NCI-H1694 treated with DMSO at 0.1 percent for 48 hours (cell line): ENCODE results near the gene AIRE.
"Not testable (repeated sequence)": the region's sequence is repeated elsewhere in the genome, so short reads cannot be mapped to it uniquely, and the experiment has no call there.

Source experiments
- DNase-seq: peaks from one replicate; lab custom pipeline; 2025; lab: John Stamatoyannopoulos, UW

AIRE gene

GRCh38 chr21:44291936-44292811 is 6.5 kb downstream of the AIRE start:
- DNase-seq: no peak

DNA sequence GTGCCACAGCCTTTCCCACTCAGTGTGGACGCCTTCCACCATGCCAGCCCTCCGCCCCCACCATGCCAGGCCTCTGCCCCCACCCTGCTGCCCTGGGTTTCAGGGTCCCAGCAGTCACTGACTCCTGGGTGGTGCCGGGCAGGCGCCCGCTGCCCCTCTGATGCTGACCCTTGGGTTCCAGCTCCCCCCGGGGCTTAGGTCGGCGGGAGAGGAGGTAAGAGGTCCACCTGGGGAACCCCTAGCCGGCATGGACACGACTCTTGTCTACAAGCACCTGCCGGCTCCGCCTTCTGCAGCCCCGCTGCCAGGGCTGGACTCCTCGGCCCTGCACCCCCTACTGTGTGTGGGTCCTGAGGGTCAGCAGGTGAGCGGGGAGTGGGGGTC is 7.1 kb downstream of the AIRE start:
- no peak for DNase-seq

- no peak for DNase-seq
Measured at GRCh38 chr21:44293551-44294231, 8.0 kb downstream of the AIRE start.

DNA sequence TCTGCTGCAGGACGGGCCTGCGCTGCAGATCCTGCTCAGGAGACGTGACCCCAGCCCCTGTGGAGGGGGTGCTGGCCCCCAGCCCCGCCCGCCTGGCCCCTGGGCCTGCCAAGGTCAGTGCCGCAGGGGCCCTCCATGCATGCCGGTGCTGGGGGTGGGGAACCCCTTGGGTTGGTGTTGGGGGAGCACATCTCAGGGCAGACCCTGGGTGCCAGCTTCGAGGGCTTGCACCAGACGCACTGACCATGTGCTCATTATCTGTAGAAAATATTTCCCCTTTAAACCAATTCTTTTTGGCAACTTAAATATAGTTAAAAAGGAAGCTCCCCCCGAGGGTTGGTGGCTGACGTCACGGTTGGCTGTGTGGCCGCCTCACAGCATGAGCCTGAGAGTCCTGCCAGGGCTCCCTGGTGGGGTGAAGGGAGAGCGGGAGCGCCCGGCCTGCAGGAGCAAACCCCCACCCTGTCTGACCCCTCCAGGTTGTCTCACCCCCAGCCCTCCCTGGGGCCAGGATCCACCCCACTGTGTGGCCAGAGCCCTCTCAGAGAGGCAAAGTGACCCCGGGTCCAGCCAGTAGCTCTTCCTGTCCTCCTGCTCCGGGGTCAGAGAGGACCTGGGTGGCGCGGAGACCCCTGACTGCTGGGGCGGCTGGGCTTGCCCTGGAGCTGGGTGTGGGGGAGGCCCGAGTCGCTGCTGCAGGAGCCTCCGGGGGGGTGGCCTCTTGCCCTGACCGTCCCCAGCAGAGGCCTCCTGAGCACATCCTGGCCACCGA is 8.9 kb downstream of the AIRE start:
- no peak for DNase-seq

- no peak for DNase-seq
Measured at GRCh38 chr21:44295163-44295573, 9.5 kb downstream of the AIRE start.

GRCh38 chr21:44295646-44296045 is 10.0 kb downstream of the AIRE start:
- DNase-seq: no peak

DNA sequence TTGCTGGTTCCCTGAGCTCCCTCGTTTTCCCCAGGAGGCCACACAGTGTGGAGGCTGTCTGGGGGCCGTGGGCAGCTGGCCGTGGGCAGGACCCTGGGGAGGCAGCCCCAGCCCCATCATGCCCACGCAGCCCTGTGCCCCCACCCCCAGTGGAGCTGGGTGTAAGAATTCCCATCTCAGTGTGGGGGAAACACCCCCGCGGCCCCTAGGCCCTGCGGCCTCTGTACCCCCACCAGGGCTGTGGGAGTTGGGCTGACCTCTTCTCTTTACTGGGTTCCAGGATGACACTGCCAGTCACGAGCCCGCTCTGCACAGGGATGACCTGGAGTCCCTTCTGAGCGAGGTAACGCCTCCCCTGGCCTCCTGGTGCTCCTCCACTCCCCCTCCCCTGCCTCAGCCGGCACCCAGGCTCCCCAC is 10.4 kb downstream of the AIRE start:
- DNase-seq: no peak

DNA sequence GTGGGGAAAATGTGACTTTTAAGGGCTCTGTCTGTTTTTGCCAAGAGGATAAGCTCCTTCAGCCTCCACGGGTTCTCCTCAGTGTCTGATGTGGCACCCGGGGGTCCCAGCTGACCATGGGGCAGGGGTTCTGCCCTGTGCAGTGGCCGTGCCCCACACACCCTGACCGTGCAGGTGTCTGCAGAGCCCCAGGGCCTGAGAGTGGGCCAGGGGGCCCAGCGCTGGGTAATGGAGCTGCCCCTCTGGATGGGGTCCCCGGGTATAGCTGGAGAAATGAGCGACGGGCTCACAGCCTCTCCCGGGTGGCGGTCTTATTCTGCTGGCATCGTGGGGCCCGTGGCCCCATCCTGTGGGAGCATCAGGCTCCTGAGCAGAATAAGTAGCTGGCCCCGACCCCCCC is 11.2 kb downstream of the AIRE start:
- no peak for DNase-seq

GRCh38 chr21:44297525-44298290 is 12.0 kb downstream of the AIRE start:
- DNase-seq: peak; percentile 85

- no peak for DNase-seq
Measured at GRCh38 chr21:44298301-44298700, 12.6 kb downstream of the AIRE start.

DNA sequence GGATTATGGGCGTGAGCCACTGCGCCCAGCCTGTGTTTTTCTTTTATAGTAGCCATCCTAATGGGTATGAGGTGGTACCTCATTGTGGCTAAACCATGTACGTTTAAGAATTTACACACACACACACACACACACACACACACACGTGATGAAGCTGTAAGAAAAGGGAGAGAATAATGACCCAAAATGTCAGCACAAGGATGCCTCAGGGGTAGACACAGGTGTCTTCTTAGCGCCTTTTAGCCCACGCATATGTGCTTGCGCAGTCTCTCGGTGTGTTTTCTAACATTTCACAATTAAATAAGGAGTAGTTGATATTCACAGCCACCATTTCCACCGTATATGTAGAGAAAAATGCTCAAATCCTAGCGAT is 13.4 kb downstream of the AIRE start:
- DNase-seq: no peak

DNA sequence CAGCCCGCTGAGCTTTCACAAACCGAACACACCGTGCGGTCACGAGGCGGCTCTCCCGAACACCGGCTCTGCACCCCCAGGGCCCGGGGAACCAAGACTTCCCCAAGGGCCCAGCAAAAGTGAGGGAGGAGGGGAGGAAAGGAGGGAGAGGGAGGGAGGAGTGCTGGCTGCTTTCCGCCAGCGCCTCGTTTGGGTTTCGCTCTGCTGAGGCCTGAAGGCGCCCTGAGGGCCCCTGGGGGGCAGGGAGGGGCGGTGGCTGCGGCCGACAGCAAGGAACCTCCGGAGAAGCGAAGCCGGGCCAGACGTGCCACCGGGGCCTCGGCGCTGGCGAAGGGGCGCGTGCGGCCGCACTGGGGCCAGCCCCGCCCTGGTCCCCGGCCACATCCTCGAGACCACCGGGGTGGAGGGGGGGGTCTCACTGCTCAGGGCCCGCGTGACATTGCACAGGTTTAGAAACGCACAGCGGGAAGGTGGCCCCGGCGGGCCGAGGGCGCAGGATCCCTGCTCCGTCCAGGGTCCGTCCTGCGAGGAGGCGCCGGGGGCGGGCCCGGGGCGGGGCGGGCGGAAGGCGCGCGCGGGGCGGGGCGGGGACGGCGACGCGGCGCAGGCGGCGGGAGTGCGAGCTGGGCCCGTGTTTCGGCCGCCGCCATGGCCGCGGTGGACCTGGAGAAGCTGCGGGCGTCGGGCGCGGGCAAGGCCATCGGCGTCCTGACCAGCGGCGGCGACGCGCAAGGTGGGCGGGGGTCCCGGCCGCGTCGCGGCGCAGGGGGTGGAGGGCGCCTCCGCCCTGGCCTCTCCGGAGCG is 14.0 kb downstream of the AIRE start, which contains the start of gene PFKL:
TSS of gene PFKL (plus strand) at position 596 of the 804 bp plus-strand sequence. CDS start at position 649, 53 bp downstream.
- DNase-seq: no peak

GRCh38 chr21:44300262-44300959 is 14.7 kb downstream of the AIRE start:
- DNase-seq: no peak

GRCh38 chr21:44301141-44301540 is 15.5 kb downstream of the AIRE start:
- no peak for DNase-seq

GRCh38 chr21:44301961-44302406 is 16.3 kb downstream of the AIRE start:
- no peak for DNase-seq

GRCh38 chr21:44302573-44303401 is 17.1 kb downstream of the AIRE start:
- DNase-seq: not testable (repeated sequence)

GRCh38 chr21:44303490-44303981 is 17.9 kb downstream of the AIRE start:
- no peak for DNase-seq

GRCh38 chr21:44304011-44304616 is 18.4 kb downstream of the AIRE start:
- no peak for DNase-seq

- peak; percentile 52 for DNase-seq
Measured at GRCh38 chr21:44304877-44305293, 19.2 kb downstream of the AIRE start.
